Body of pancreas (tissue), 4 donors: ENCODE data around the gene OR2Z1. TPM values are rescaled to one million over a fixed set of nuclear protein-coding genes. Genes with fewer than 3 reads are reported as not detected.

Source experiments
- ATAC-seq: fragments of 150-250 bp; one replicate; pipeline ENCODE4 v1.9.1; 2016
- DNase-seq, 4 donors: peaks; one replicate each; pipeline ENCODE4 v3.0.0-alpha.2; 2019
- H3K27ac ChIP-seq, 4 donors: fragments of 200-600 bp; sonication (generic); 1 replicate in 3 of 4; 2 replicates in 1 of 4; pipeline versions ENCODE4 v1.5.1 to v1.6.1; 2016 to 2019; ENCODE audit warnings: mild to moderate bottlenecking in 1 of 4, mixed read lengths in 1 of 4, moderate library complexity in 1 of 4
- H3K27me3 ChIP-seq, 2 donors: fragments of 200-600 bp; sonication (generic); one replicate each; pipeline ENCODE4 v1.6.0; 2016; ENCODE audit warnings: mild to moderate bottlenecking in 1 of 2
- H3K36me3 ChIP-seq, 2 donors: fragments of 200-600 bp; sonication (generic); replicated peaks in 1 of 2; 2 replicates each; pipeline ENCODE4 v1.5.1; 2016; ENCODE audit warnings: low read depth in 2 of 2; ENCODE audit not compliant: insufficient read depth in 1 of 2
- H3K4me1 ChIP-seq: fragments of 200-600 bp; sonication (generic); one replicate; pipeline ENCODE4 v1.6.0; 2016
- H3K4me3 ChIP-seq, 2 donors: fragments of 200-600 bp; sonication (generic); 1 replicate in 1 of 2; 2 replicates in 1 of 2; pipeline ENCODE4 v1.5.1; 2016 to 2019
- H3K9me3 ChIP-seq, 3 donors: fragments of 200-600 bp; sonication (generic); 1 replicate in 2 of 3; 2 replicates in 1 of 3; pipeline ENCODE4 v1.5.1; 2016
- CTCF ChIP-seq, 7 experiments: fragments of 450-650 bp in 4 of 7; fragments of 200-600 bp in 3 of 7; sonication (generic) in 3 of 7; IDR thresholded peaks; one replicate each; pipeline ENCODE4 v1.5.1; 2016 to 2019; ENCODE audit warnings: antibody characterized with exemption in 7 of 7
- POLR2A ChIP-seq, 3 donors: fragments of 450-650 bp; IDR thresholded peaks; one replicate each; pipeline ENCODE4 v1.6.1; 2016; ENCODE audit warnings: antibody characterized with exemption in 3 of 3, mild to moderate bottlenecking in 2 of 3
- WGBS, 2 donors: methylation state at CpG; one replicate each; pipeline ENCODE4 v1.1.5; 2017; 5-methylcytosine and 5-hydroxymethylcytosine counted together
- intact Hi-C: fragments of 100-400 bp; cut with DNase I; formaldehyde crosslinking; loops from one replicate; pipeline ENCODE4 v1.15.1; 2023
- total RNA-seq, 2 donors: library from RNA; depleted of rRNA; stranded (reverse); fragments of >200 nt; gene quantifications; one replicate each; pipeline ENCODE4 v1.1.0, GENCODE V29; 2016

The OR2Z1 gene
- not detected for total RNA-seq

- DNase-seq = no peak
- Histone ChIP-seq H3K27me3 (no peaks in the 10 kb centered on the region), H3K4me1 (no peaks in the 10 kb centered on the region), H3K36me3 (no peaks in the 10 kb centered on the region), H3K27ac (no peak within 1 kb of the TSS), H3K9me3 (no peaks in the 10 kb centered on the region), H3K4me3 (no peak within 1 kb of the TSS)
- 33% methylated on average over 1 of the region's 1 CpG; no CpG with 5 or more reads in 1 of the 2 donors for WGBS, 2 donors
- no peak for ATAC-seq
- intact Hi-C loops = no loop called here
- no peak for TF ChIP-seq POLR2A (IDR thresholded peaks at IDR 0.05)
- no peak for TF ChIP-seq CTCF (IDR thresholded peaks at IDR 0.05)
Observed at GRCh38 chr19:8721334-8721733, at the start of gene OR2Z1. OR2Z1 (plus strand) TSS chr19:8721634; CDS start chr19:8731029, 9,395 bp downstream.

GRCh38 chr19:8673276-8673891, 48.0 kb upstream of the OR2Z1 start:
- ATAC-seq = no peak
- H3K4me1 ChIP-seq = no peaks in the 10 kb centered on the region
- H3K27ac ChIP-seq = no peak overlapping the region
- no peaks in the 10 kb centered on the region for H3K36me3 ChIP-seq
- H3K9me3 ChIP-seq = no peaks in the 10 kb centered on the region
- DNase-seq = no peak
- WGBS, 2 donors = 49% methylated on average over 2 to 6 of the region's 6 CpGs
- TF ChIP-seq POLR2A (IDR thresholded peaks at IDR 0.05) = no peak
- no peak for TF ChIP-seq CTCF (IDR thresholded peaks at IDR 0.05)
- intact Hi-C loops = no loop called here
- H3K27me3 ChIP-seq = no peaks in the 10 kb centered on the region
- no peak overlapping the region for H3K4me3 ChIP-seq

- H3K27ac ChIP-seq = no peak overlapping the region
- no peak overlapping the region for H3K4me3 ChIP-seq
- ATAC-seq (no peak), DNase-seq (no peak)
- H3K9me3 ChIP-seq = no peaks in the 10 kb centered on the region
- no peaks in the 10 kb centered on the region for H3K4me1 ChIP-seq
- intact Hi-C loops = no loop called here
- no peak for TF ChIP-seq POLR2A (IDR thresholded peaks at IDR 0.05)
- no peak for TF ChIP-seq CTCF (IDR thresholded peaks at IDR 0.05)
- WGBS, 2 donors = 54 to 58% methylated on average over 3 of the region's 3 CpGs
- no peaks in the 10 kb centered on the region for H3K27me3 ChIP-seq
- no peaks in the 10 kb centered on the region for H3K36me3 ChIP-seq
Observed at GRCh38 chr19:8675066-8675465, 46.4 kb upstream of the OR2Z1 start.

- Histone ChIP-seq H3K9me3 (peaks cover 0 to 9% (median 0%) of the 10 kb centered on the region in 3 donors), H3K27me3 (no peaks in the 10 kb centered on the region), H3K27ac (no peak overlapping the region), H3K4me3 (no peak overlapping the region), H3K4me1 (no peaks in the 10 kb centered on the region), H3K36me3 (no peaks in the 10 kb centered on the region)
- no peak for TF ChIP-seq POLR2A (IDR thresholded peaks at IDR 0.05)
- TF ChIP-seq CTCF (IDR thresholded peaks at IDR 0.05) = no peak
- ATAC-seq (no peak), DNase-seq (no peak)
- intact Hi-C loops = no loop called here
Observed at GRCh38 chr19:8678244-8678807, 43.1 kb upstream of the OR2Z1 start.
